NCI-H2107 treated with DMSO at 0.1 percent for 48 hours (cell line): ENCODE measurements around the gene SLC29A4.

Source experiments
- DNase-seq: peaks from one replicate; lab custom pipeline; 2025; ENCODE audit not compliant: unreplicated experiment; lab: John Stamatoyannopoulos, UW

The SLC29A4 gene

DNA sequence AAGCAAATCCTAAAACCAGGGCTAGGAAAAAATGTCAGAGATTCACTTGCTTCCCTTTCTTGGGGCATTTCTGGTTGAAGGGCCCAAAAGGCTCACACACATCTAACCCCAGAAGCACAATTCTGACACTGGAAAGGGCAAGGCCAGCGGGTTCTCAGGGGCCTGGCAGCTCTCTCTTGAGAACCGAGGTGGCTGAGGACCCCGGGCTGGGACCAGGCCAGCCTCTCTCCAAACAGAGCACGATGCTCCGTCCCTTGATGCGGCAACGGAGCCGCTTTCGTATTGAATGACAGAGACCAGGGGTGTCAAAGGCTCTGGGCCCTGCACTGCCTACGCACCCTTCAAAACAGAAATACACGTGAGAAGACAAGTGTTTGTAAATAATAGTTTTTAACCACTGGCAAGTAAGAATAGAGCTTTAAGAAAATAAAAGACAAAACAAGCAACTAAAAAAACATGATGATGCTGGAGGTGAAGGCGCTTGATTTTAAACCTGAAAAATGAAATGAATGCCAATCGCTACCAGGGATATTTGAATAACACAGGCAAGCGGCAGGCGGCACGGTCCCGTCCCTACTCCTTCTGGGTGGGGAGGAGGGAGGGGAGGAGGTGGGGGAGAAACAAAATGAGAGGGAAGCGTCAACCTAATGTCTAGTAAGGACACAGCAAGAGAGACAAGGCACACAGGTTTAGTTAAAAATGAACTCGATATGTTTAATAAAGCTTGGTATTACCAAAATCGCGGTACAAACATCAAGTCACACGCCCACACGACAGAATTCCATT lies 68.0 kb downstream of the SLC29A4 start:
- no peak for DNase-seq

DNA sequence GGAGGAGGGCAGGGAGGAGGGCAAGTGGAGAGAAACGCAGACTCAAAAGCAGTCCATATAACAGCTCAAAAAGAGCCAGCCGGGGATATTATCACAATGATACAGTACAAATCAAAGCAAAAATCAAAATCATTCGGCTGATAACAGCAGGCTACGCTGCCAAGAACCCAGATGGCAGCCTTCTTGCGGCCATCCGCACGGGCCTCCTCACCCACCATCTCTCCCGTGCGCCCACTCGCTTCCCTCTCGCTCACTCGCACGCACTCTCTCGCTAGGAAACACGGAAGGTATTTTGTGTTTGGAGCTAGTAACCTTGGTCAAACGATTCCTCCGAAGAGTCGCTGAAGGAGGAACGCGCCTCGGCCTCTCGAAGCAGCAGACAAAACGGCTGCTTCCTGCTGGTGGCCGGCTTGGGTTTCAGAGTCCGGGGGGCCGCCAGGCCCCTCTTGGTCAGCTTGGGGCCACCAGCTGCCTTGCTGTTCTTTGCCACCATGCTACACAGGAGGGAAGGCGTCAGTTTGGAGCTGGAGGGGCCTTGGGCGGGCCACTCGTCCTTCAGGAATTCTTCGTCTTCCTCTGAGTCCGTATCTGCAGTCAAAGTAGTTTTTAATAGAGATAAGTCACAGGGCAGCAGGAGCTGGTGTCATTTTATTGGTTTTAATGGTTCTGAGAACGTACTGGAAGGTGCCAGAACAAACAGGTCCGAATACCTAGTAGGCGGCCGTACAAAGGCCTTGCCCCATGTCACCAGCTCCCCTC lies 68.9 kb downstream of the SLC29A4 start:
- no peak for DNase-seq

DNA sequence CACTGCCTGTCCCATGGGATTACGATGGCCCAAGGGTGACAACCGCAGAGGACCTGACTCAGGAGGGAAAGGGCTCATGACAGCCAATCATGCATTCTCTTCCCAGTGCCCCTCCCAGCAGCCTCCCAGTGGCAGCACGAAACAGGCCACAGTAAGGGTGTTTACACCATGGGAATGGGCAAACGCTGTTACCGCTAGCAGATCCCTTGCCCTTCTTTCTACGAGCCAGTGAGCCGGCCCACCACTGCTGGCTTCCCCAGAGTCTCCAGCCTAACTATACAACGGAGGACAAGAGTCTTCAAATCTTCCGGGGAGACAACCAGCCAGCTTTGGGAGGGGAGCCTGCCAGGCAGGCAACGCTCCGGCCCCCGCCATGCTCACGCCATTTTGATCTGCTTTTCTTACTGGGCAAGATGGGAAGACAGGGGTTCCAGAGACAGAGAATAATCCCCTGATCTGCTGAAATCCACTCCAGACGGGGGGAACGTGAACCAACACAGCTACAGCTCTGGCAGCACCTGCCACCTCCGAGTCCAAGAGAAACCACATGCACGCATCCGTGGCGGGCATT lies 69.8 kb downstream of the SLC29A4 start:
- no peak for DNase-seq

DNA sequence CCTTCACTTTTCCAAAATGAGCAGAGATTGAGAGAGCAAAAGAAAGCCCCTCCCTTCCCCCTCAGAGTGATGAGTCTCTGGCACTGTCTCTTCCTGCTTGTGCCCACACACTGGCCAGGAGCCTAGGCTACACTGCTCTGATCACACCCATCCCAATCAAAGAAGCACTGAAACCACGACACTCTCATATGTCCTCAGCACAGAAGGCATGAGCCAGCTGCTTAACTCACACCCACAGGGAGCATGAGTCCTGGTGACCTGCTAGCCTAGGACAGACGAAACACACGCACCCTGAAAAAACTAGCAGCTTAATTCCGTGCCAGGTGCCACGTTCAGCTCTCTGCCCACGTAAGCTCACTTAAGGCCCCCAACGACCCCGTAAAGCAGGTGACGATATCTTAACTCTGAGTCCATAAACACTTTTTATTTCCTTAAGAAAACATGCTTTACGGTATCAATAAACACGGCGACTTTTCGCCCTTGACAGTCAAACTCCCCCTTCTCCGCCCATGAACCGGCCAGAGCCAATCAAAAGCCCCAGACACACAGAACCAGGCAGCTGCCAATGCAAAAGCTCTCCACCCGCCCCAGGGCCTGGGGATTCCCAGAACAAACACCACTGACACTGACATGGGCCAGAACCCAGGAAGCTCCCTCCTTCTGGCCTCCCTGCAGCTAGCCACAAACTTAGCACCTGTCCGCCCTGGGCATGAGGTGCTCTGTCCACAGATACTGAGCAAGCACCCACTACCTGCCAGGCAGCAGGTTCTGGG lies 71.9 kb downstream of the SLC29A4 start:
- no peak for DNase-seq
